Frontal cortex (tissue), 4 donors: ENCODE measurements around the gene ECEL1. TPM values are rescaled to one million over a fixed set of nuclear protein-coding genes. Genes with fewer than 3 reads are reported as not detected.

Experiments used
- DNase-seq, 2 donors: peaks; one replicate each; pipeline ENCODE4 v3.0.0; 2012; ENCODE audit warnings: low spot score in 2 of 2
- FAIRE-seq: peaks from 2 replicates; lab custom pipeline; 2012; peaks lifted over from hg19 to GRCh38; lab: Jason Lieb, UNC
- total RNA-seq: library from RNA; depleted of rRNA; stranded (reverse); fragments of >200 nt; gene quantifications from one replicate; pipeline ENCODE4 v1.2.3, GENCODE V29; 2014
- donor health status: control.
- donor health status: control.
- donor health status: control.

ECEL1 gene
- total RNA-seq, 1 donor from 2014 or later: 2.4 TPM

GRCh38 chr2:232488097-232488711 is 570 bp upstream of the ECEL1 start:
- DNase-seq (no peak), FAIRE-seq (no peak)

GRCh38 chr2:232486558-232487384 is 863 bp downstream of the ECEL1 start:
- FAIRE-seq (no peak), DNase-seq (no peak)

- DNase-seq (no peak), FAIRE-seq (no peak)
Measured at GRCh38 chr2:232485757-232486557, 1.7 kb downstream of the ECEL1 start.

- no peak for DNase-seq
- no peak for FAIRE-seq
Measured at GRCh38 chr2:232485348-232485756, 2.3 kb downstream of the ECEL1 start.

- DNase-seq (no peak), FAIRE-seq (no peak)
Measured at GRCh38 chr2:232484628-232485347, 2.8 kb downstream of the ECEL1 start.

GRCh38 chr2:232483923-232484627 is 3.6 kb downstream of the ECEL1 start:
- FAIRE-seq (no peak), DNase-seq (no peak)

- FAIRE-seq (no peak), DNase-seq (no peak)
Measured at GRCh38 chr2:232483311-232483922, 4.2 kb downstream of the ECEL1 start.

GRCh38 chr2:232482301-232483238 is 5.1 kb downstream of the ECEL1 start:
- no peak for FAIRE-seq

GRCh38 chr2:232481322-232482140 is 6.1 kb downstream of the ECEL1 start:
- FAIRE-seq: no peak
- no peak for DNase-seq

More at GRCh38 chr2:232482301-232483238, 5.1 kb downstream of the ECEL1 start:
- DNase-seq: no peak

- no peak for DNase-seq
Measured at GRCh38 chr2:232480201-232481190, 7.1 kb downstream of the ECEL1 start.

GRCh38 chr2:232479341-232480200 is 8.1 kb downstream of the ECEL1 start:
- FAIRE-seq (no peak), DNase-seq (no peak)

More at GRCh38 chr2:232480201-232481190, 7.1 kb downstream of the ECEL1 start:
- FAIRE-seq: no peak

- no peak for DNase-seq
- no peak for FAIRE-seq
Measured at GRCh38 chr2:232478571-232479340, 8.9 kb downstream of the ECEL1 start.

- DNase-seq (no peak), FAIRE-seq (no peak)
Measured at GRCh38 chr2:232477751-232478510, 9.7 kb downstream of the ECEL1 start.
